HCEC 1CT (cell line): ENCODE results near the gene TUBGCP2.
"Not testable (repeated sequence)": the region's sequence is repeated elsewhere in the genome, so short reads cannot be mapped to it uniquely, and the experiment has no call there.

Experiments
- DNase-seq: peaks from one replicate; pipeline ENCODE4 v3.0.0-alpha.2; 2017

TUBGCP2 gene

DNA sequence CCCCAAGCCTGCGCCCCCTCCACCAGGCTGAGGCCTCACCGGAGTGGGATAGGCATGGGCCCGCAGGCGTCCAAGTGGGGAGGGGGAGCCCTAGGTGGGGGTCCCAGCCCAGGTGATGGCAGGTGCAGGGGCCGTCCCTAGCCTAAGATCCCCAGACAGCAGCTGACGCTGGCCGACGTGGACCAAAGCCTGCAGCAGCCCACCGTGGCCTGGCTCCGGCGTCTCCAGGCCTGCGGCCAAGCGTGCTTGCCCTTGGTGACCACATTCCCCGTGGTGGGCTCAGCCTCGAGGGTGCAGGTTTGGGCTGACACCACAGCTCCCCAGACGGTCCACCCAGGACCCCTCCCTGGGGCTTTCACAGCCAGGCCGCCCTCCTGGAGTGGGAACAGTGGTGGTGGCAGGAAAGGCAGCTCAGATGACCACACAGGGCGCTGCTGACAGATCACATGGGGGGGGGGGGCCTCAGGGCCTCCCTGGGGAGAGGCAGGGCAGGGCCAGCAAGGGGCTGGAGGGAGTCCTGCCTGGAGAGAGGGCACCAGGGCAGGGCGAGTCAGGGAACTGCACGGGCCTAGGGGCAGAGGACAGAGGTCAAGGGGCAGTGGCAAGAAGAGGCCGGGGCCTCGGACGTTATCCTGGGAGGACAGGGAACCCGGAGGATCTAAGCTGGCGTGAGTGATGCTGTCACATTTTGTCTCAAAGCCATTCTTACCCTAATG is 31.2 kb downstream of the TUBGCP2 start:
- DNase-seq = no peak

DNA sequence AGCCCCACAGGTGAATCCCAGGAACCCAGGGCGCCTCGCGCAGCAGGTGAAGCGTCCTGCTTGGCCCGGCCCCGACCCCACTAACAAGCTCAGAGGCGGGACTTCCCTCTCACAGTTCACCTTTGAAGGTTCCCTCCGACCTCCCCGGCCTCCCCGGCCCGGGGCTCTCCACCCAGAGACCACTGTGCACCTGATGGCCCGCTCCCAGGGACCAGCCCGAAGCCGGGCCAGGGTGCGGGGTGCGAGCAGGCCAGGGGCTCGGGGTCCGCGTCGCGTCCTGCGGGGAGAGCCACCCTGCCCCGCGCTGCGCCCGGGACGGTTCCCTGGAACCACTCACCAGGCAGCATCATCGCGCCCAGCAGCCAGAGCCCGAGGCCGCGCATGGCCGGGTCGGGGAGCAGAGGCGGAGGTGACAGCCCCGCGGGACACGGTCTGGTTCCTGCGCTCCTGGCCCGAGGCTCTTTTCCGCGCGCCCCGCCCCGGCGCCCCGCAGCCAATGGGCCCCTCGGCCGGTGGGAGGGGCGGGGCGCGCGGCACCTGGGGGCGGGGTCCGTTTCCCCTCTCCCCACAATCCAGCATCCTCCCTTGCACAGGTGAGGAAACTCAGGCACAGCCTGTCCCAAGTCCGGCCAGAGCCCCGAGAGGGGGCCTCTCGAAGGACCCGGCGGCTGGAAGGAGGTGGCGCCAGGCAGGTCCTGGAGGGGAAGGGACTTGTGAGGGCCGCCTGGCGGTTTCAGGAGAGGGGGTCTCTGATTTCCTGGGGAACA is 32.1 kb downstream of the TUBGCP2 start, which contains the start of gene ADAM8:
ADAM8 (minus strand) TSS at position 434 of the 767 bp plus-strand sequence; CDS start at position 383, 51 bp downstream.
- no peak for DNase-seq

DNA sequence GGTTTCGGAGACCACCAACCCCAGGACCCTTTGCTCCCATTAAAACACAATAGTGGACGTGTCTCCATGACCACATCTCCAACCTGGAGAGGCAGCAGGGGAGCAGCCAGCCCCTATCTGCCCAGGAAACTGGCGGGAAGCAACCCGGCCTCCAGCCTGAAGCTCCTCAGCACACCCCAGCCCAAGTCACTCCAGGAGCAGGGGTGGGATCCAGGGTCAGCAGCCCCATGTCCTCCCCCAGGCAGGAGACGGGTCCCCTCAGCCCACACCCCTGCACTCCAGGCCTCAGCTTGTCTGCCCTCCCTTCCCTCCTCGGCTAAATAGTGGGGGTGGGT is 32.6 kb downstream of the TUBGCP2 start:
- DNase-seq = no peak

DNA sequence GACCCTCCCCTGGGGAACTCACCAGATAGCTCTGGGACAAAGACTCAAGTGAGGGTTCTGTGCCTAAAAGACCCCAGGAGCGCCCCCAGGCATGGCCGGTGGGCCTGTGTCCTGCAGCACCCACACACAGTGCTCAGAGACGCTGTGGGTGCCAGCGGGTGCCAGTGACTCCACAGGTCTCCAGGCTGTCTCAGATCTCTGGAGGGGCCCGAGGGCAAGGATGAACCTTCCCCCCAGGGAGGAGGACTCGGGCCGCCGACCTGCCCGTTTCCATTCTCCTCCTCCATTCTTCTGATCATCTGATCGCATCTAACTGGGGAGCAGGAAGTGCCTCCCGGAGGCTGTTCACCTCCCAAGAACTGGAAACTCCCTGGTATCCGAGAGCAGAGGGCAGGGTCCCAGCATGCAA is 33.0 kb downstream of the TUBGCP2 start:
- no peak for DNase-seq

DNA sequence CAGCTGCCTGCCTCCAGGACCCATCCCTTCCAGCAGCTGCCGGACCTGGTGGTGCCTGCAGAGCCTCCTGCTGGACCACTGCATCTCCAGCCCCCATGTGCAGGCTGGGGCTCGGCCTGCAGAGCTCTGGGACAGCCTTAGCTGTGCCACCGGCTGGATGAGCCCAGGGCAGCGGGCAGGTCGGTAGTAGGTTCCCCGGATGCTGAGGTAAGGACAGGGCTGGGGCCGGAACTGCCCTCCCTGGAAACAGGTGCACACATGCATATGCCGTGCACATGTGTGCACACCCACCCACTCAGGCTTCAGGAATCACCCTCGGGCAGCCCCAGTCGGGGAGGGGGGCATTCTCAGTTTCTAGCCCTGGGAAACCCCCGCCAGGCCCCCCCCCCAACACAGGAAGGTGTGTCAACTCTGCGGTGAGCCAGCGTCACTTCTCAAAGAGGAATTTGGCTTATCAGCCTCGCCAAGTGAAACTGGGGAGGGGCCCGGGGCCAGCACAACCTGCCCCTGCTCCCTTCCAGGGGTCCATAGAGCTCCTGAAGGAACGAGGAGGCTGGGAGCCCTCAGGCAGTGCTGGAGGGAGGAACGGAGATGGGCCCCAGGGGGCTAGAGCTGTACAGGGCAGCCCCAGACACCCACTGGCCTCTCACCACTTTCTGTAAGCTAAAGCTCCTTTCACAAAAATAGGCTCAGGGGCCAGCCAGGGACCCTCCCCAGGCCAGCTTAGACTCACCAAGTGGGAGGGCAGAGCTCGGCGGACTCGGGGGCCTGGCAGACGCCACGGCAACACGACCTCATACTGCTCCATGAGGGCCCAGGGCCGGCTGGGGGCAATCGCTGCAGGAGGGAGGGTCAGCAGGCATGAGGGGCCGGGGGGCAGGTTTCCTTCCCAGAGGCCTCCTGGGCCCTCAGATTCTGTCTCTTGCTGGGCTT is 33.7 kb downstream of the TUBGCP2 start:
- no peak for DNase-seq

DNA sequence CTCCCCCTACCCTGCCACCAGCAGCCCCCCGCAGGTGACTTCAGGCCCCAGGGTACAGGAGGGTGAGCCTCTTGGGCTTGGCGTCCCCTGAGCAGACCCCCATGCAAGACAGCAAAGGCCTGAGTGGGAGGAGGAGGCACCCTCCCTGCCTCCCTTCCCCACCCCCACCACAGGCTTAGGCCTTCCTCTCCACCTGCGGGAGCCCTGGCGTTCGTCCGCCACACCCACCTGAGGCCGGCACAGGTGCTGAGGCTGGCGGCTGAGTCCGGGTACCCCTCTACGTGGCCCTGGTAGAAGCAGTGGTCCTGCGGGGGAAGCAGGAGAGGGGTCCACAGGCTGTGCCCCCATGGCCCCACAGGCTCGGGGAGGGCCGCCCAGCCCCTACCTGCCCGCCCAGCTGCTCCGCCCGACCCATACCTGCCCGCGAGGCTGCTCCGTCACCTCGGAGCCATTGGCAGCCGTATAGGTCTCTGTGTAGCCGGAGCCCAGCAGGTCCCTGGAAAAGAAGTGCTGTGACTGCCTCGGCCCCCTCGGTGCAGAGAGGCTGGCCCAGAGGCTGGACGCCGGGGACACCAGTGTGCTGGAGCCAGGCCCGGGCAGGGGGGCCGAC is 35.0 kb downstream of the TUBGCP2 start:
- no peak for DNase-seq

DNA sequence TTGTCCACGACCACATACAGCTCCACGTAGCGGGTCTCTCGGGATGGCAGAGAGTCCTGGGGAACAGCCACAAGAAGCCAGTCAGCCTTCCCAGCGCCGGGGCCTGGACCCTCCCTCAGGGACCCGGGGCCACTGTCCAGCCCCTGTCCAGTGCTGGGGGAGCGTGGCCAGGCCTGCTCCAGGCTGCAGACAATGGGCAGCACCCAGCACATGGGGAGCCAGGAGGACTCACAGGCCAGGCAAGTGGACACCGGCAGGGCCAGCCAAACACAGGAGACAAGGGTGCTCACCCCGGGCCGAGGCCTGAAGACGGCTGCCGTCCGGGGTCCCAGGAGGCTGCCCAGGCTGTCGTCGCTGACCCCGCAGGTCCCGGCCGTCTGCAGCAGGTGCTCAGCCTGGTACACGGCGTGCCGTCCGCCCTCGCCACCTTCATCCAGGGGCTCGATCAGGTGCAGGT is 35.7 kb downstream of the TUBGCP2 start:
- DNase-seq = no peak

DNA sequence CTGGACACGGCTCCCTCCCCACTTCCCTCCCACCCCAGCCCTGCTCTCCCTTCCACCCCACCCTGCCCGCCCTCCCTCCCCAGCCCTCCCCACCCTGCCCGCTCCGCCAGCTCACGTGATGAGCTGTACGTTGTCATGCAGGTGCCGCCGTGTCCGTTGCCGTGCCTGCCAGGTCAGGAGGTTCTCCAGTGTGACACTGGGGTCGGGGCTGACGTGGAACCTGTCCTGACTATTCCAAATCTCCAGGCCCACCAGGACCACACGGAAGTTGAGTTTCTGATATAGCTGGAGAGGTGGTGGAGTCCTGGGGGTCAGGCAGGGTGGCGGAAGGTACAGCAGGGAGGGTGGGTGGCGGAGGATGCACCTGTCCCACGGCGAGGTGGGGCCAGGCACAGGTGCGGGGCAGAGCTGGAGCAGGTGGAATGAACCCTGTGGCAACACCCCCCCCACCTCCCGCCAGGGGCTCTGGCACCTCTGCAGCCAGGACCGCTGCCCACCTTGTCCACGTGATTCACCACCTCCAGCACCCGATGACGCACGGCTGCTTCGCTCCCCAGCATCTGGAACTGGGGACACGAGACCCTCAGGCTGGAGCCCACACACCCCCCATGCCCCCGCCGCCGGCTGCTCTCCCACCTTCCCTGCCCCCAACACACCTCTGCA is 36.2 kb downstream of the TUBGCP2 start:
- DNase-seq = no peak

DNA sequence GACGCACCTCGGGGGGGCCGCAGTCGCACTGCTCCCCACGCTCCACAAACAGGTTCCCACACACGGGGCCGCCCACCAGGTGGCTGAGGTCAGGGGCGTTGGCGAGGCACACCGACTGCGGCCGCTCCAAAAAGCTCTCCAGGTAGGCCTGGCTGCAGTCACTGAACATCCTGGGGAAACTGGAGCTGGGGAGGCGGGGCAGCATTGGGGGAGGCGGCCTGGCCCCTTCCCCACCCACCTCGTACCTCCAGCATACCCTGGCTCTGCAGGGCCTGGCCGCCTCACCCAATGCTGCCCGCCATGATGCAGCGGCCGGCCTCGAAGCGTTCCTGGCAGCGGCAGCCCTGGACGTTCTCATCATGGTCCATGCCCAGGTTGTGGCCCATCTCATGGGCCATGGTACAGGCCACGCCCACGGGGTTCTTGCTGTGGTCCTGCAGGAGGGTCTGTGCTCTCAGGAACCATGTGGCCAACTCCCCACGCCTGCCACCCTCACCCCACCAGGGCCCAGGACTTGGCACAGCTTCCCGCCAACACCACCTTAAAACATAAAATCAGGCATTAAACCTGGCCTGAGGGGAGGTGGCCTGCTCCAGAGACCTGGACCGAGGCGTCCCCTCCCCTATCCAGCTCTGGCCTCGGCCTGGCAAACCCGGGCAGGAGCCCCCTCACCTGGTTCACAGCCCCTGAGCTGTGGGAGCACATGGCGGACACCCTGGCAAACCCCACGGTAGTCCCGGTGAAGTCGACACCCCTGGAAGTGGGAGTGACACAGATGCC is 37.0 kb downstream of the TUBGCP2 start:
- DNase-seq = no peak

DNA sequence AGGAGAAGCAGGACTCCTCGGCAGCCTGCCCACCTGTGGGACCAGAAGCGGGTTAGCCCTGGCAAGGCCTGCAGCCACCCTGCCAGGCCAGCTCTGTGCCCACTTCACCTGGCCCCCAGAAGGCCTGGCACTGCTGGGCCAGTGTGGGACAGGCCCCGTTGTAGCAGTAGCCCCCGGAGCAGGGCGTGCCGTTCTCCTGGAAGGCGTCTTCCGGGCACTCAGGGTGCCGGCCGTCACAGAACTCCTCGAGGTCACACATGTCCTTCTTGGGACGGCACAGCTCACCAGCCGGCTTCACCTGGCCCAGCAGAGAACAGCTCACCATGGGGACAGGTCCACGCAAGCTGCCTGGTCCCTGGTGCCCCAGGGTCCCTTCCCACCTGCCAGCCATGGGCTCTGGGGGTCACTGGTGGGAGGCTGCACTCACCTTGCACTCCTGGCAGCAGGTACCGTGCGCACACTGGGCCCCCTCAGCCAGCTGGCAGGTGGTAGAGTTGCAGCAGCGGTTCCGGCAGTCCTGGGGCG is 37.8 kb downstream of the TUBGCP2 start:
- DNase-seq = no peak

DNA sequence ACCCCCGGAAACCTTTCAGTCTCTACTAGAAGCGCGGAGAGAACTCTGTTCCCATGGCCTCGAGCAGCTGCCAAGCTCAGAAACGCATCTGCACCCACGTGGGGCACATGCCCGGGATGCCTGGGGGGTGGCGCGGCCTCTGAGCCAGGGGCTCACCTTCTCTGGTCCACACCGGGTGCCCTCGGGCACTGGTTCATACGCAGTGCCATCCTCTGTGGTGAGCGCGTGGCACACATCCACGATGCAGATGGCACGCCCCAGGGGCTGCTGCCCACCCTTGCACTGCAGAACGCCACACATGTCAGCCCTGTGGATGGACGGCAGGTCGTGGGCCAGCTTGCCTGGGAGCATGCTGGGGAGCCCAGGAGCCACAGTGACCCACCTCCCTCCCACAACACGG is 38.5 kb downstream of the TUBGCP2 start:
- no peak for DNase-seq

DNA sequence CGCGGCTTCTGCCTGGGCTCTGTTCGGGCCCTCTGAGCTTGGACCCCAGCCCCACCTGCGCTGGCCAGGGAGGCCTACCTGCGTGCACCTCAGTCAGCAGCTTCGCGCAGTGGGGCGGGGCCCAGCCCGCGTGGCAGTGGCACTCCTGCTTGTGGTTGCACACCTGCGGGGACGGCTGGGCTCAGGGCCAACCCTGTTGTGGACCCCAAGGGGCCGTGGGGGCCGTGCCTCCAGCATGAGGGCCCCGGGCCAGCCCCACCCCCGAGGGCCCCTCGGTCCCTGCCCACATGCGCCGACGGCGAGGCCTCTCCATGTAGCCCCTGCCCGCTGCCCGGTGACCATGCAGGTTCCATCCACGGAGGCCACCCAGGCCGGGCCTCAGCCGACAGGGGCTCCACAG is 39.3 kb downstream of the TUBGCP2 start:
- DNase-seq = no peak

DNA sequence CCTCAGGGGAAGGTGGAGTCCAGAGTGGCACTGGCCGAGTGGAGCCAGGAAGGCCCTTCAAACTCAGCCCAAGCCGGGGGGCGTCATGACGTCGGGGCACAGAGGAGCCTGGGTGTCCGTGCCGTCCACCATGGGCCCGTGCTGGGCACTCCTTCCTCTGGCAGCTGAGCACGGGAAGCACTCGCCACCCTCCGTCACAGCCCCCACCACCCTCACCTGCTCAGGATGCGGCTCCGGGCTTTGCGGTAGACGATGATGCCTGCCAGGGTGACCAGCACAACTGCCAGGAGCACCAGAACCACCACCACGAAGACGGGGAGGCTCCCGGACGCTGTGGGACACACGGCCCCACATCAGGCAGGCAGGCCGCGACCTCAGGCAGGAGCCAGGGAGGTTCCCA is 40.1 kb downstream of the TUBGCP2 start:
- no peak for DNase-seq

DNA sequence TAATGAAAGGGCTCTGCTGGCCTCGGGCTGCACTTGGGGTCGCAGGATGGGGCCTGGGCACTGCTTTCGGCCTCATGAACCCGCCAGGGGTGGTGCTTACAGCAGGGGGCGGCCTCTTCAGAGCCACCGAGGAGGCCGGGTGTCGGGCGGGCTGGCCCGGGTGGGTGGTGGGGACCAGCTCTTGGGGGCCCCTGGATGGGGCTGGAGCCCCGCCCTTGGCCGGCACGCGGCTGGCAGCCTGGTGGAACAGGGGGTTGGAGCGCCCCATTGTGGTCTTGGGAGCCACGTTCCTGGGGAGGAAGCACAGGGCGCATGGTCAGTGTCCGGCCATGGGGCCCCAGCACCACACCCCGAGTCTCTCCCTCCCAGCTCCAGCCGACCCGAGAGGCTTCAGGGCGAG is 40.8 kb downstream of the TUBGCP2 start:
- no peak for DNase-seq

DNA sequence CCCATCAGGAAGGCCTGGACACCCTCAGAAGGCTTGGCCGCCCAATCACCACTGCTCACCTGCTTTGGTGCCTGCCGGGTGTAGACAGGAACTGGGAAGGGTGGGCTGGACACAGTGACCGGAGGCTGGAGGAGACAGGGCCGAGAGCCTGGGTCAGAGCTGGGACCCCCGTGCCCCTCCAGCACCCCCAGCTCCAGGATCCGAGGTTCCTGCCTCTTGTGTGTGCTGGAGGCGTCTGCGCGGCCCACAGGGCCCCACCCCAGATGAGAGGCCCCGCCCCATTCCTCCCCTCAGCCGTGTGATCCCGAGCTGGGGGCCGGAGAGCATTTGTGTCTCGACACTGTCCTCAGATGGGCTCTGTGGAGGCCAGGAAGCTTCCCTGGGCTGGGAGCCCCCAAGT is 41.4 kb downstream of the TUBGCP2 start:
- DNase-seq = no peak

DNA sequence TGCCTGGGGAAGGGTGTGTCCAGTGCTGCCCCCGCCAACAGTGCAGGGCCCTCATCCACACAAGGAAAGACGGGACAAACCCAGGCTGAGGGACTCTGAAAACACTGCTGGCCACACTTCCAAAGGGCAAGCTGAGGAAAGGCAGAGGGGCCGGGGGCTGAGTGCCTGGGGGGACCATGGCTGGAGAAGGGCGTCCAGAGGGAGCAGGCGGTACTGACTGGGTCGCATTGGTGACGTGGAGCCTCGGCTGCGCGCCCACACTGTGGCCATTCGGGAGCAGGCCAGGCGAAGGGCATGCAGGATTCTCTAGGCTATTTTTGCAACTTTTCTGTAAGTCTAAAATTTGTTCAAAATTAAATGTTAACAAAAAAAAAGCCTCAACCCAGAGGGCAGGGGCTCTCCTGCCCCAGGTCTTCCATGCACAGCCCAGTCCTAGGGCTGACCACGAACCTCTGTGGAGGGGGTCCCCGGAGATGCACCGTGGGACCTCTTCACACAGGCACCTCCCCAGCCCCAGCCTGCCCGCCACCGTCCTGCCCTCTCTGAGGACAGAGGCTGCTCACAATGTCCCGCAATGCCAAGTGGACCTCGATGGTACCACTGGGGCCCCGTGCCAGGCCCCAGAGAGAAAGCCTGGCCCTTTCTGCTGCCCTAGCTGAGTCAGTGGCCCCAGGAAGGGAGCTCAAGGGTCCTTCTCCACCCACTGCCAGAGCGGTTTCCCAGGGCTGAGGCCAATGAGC is 42.4 kb downstream of the TUBGCP2 start:
- DNase-seq = no peak

DNA sequence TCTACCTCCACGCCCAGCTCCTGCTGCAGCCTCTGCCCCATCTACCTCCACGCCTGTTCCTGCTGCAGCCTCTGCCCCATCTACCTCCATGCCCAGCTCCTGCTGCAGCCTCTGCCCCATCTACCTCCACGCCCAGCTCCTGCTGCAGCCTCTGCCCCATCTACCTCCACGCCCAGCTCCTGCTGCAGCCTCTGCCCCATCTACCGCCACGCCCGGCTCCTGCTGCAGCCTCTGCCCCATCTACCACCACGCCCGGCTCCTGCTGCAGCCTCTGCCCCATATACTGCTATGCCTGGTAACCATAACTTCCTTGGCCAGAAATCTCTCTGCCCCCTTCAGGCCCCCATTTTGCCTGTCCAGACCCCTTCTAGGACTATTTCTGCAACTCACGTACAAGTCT is 43.6 kb downstream of the TUBGCP2 start:
- not testable (repeated sequence) for DNase-seq

DNA sequence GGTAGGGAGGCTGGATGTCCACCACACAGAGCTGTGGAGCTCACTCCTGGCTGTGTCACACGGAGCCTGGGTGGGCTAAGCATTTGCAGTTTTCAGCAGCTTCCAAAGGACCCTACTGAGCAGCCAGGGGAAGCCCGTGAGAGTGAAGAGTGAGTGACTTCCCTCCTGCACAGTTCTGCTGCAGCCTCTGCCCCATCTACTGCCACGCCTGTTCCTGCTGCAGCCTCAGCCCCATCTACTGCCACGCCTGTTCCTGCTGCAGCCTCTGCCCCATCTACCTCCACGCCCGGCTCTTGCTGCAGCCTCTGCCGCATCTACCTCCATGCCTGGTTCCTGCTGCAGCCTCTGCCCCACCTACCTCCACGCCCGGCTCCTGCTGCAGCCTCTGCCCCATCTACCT is 44.2 kb downstream of the TUBGCP2 start:
- no peak for DNase-seq

DNA sequence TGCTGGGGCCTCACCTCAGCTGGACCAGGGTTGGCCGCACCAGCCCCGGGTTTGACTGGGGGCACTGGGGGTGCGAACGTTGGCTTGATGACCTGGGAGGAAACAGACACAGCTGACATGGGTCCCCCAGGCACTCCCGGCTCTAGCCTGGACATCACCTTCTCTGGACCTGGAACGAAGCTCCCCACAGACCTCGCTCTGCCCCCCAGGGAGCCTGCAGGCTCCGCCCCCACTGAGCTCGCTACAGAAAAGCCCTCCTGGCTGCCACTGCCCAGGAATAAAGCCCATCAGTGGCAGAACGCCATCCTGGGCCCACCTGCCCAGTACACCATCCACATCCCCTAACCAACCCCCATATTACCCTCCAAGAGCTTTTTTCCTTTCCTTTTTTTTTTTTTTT is 45.0 kb downstream of the TUBGCP2 start:
- no peak for DNase-seq

DNA sequence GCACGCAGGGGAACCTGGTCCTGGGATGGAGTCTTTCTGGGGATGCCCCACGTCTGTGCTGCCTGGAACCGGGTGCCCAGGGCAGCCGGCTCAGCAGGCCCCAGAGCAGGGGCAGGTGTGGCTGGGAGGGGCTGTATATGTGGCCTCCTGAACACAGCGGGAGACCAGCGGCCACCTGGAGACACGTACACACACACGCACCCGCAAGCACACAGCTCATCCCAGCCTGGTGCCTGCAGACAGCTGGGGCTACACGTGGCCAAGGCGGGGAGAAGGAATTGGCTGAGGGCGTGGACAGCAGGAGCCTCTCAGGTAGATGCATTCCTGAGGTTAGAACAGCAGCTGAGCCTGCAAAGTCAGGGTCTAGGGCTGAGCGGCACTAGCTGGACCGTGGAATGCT is 46.0 kb downstream of the TUBGCP2 start:
- no peak for DNase-seq
